Activated CD8-positive, alpha-beta memory T cell treated with anti-CD3 and anti-CD28 coated beads for 1 hour (primary cell): ENCODE measurements around the gene MPST.

Source experiments
- DNase-seq, 2 donors: peaks; one replicate each; pipeline ENCODE4 v3.0.0-alpha.2; 2020; ENCODE audit warnings: low read depth in 1 of 2; ENCODE audit errors: extremely low read depth in 1 of 2

The MPST gene

GRCh38 chr22:37000676-37001534 is 18.6 kb upstream of the MPST start:
- DNase-seq: no peak

GRCh38 chr22:37001826-37002225 is 17.7 kb upstream of the MPST start:
- no peak for DNase-seq

- DNase-seq: no peak
Measured at GRCh38 chr22:37002633-37003032, 16.9 kb upstream of the MPST start.

GRCh38 chr22:37007651-37008050 is 11.9 kb upstream of the MPST start:
- no peak for DNase-seq

- no peak for DNase-seq
Measured at GRCh38 chr22:37008365-37008764, 11.2 kb upstream of the MPST start.

- DNase-seq: no peak
Measured at GRCh38 chr22:37009490-37009889, 10.1 kb upstream of the MPST start.

- no peak for DNase-seq
Measured at GRCh38 chr22:37010174-37010573, 9.4 kb upstream of the MPST start.

- no peak for DNase-seq
Measured at GRCh38 chr22:37010976-37011375, 8.6 kb upstream of the MPST start.

GRCh38 chr22:37011472-37011871 is 8.1 kb upstream of the MPST start:
- no peak for DNase-seq

- no peak for DNase-seq
Measured at GRCh38 chr22:37012262-37012904, 7.2 kb upstream of the MPST start.

- no peak for DNase-seq
Measured at GRCh38 chr22:37012956-37013355, 6.6 kb upstream of the MPST start.

- no peak for DNase-seq
Measured at GRCh38 chr22:37014415-37014806, 5.1 kb upstream of the MPST start.

- DNase-seq: no peak
Measured at GRCh38 chr22:37014835-37015586, 4.5 kb upstream of the MPST start.

- DNase-seq: no peak
Measured at GRCh38 chr22:37015587-37015878, 4.0 kb upstream of the MPST start.

- DNase-seq: no peak
Measured at GRCh38 chr22:37016134-37016910, 3.2 kb upstream of the MPST start.

GRCh38 chr22:37017356-37017755 is 2.2 kb upstream of the MPST start:
- no peak for DNase-seq

- DNase-seq: no peak
Measured at GRCh38 chr22:37018086-37018814, 1.3 kb upstream of the MPST start.

- DNase-seq: no peak
Measured at GRCh38 chr22:37018815-37019308, 680 bp upstream of the MPST start.

- DNase-seq: no peak
Measured at GRCh38 chr22:37020192-37020479, 594 bp downstream of the MPST start.

GRCh38 chr22:37021041-37021440 is 1.5 kb downstream of the MPST start:
- no peak for DNase-seq
